HL-60 (cell line): Measurements from ENCODE around the gene LETM1.

Experiments
- DNase-seq, 2 experiments: peaks; one replicate each; pipeline ENCODE4 v3.0.0-alpha.2; 2010 to 2020; ENCODE audit warnings: low read depth in 1 of 2, low spot score in 1 of 2
- H3K27ac ChIP-seq: fragments of 250-450 bp; sonication (Bioruptor Pico); replicated peaks from 2 replicates; pipeline ENCODE4 v1.5.1; 2020; ENCODE audit warnings: mild to moderate bottlenecking, moderate library complexity
- H3K27me3 ChIP-seq: fragments of 250-450 bp; sonication (Bioruptor Pico); 2 replicates; pipeline ENCODE4 v1.5.1; 2021; ENCODE audit warnings: mild to moderate bottlenecking, moderate library complexity; ENCODE audit not compliant: insufficient read depth, poor library complexity, severe bottlenecking
- H3K4me3 ChIP-seq: replicated peaks from 2 replicates; pipeline ENCODE4 v1.5.1; 2011; ENCODE audit warnings: mild to moderate bottlenecking, control low read depth, low read length; ENCODE audit not compliant: insufficient read depth
- GABPA ChIP-seq: IDR thresholded peaks from 2 replicates; pipeline ENCODE4 v1.6.1; 2012; ENCODE audit warnings: low read depth
- POLR2AphosphoS5 ChIP-seq: IDR thresholded peaks from 2 replicates; pipeline ENCODE4 v1.6.1; 2012; ENCODE audit warnings: low read depth
- SPI1 ChIP-seq: IDR thresholded peaks from 2 replicates; pipeline ENCODE4 v1.6.1; 2012; ENCODE audit warnings: low read depth, mild to moderate bottlenecking, borderline replicate concordance
- TF ChIP-seq, protein P1 (sequence below): IDR thresholded peaks from one replicate; pipeline ENCODE4 v1.5.1; 2011; ENCODE audit warnings: low read length, control low read depth, inconsistent platforms; ENCODE audit not compliant: insufficient read depth
- TF ChIP-seq, protein P2 (sequence below): IDR thresholded peaks from 2 replicates; pipeline ENCODE4 v1.6.1; 2012; ENCODE audit warnings: low read depth; ENCODE audit not compliant: insufficient replicate concordance

LETM1 gene

DNA sequence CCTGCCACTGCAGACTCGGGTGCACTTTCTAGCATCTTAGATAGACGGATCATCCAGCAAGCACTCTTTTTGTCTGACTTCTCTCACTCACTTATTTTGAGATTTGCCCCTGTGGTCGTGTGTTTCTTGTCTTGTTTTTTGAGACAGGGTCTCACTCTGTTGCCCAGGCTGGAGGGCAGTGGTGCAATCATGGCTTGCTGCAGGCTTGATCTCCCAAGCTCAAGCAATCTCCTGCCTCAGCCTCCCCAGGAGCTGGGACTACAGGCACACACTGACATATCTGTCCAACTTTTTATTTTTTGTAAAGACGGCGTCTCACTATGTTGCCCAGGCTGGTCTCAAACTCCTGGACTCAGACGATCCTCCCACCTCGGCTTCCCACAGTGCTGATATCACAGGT is 36.1 kb downstream of the LETM1 start:
- TF ChIP-seq, protein P1, sequence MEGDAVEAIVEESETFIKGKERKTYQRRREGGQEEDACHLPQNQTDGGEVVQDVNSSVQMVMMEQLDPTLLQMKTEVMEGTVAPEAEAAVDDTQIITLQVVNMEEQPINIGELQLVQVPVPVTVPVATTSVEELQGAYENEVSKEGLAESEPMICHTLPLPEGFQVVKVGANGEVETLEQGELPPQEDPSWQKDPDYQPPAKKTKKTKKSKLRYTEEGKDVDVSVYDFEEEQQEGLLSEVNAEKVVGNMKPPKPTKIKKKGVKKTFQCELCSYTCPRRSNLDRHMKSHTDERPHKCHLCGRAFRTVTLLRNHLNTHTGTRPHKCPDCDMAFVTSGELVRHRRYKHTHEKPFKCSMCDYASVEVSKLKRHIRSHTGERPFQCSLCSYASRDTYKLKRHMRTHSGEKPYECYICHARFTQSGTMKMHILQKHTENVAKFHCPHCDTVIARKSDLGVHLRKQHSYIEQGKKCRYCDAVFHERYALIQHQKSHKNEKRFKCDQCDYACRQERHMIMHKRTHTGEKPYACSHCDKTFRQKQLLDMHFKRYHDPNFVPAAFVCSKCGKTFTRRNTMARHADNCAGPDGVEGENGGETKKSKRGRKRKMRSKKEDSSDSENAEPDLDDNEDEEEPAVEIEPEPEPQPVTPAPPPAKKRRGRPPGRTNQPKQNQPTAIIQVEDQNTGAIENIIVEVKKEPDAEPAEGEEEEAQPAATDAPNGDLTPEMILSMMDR: no peak
- TF ChIP-seq, protein P2, sequence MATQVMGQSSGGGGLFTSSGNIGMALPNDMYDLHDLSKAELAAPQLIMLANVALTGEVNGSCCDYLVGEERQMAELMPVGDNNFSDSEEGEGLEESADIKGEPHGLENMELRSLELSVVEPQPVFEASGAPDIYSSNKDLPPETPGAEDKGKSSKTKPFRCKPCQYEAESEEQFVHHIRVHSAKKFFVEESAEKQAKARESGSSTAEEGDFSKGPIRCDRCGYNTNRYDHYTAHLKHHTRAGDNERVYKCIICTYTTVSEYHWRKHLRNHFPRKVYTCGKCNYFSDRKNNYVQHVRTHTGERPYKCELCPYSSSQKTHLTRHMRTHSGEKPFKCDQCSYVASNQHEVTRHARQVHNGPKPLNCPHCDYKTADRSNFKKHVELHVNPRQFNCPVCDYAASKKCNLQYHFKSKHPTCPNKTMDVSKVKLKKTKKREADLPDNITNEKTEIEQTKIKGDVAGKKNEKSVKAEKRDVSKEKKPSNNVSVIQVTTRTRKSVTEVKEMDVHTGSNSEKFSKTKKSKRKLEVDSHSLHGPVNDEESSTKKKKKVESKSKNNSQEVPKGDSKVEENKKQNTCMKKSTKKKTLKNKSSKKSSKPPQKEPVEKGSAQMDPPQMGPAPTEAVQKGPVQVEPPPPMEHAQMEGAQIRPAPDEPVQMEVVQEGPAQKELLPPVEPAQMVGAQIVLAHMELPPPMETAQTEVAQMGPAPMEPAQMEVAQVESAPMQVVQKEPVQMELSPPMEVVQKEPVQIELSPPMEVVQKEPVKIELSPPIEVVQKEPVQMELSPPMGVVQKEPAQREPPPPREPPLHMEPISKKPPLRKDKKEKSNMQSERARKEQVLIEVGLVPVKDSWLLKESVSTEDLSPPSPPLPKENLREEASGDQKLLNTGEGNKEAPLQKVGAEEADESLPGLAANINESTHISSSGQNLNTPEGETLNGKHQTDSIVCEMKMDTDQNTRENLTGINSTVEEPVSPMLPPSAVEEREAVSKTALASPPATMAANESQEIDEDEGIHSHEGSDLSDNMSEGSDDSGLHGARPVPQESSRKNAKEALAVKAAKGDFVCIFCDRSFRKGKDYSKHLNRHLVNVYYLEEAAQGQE: no peak
- TF ChIP-seq POLR2AphosphoS5 (no peak), GABPA (no peak), SPI1 (no peak)
- H3K4me3 ChIP-seq: no peak overlapping the region
- no peak for DNase-seq
- no peaks in the 10 kb centered on the region for H3K27me3 ChIP-seq
- no peak overlapping the region for H3K27ac ChIP-seq

DNA sequence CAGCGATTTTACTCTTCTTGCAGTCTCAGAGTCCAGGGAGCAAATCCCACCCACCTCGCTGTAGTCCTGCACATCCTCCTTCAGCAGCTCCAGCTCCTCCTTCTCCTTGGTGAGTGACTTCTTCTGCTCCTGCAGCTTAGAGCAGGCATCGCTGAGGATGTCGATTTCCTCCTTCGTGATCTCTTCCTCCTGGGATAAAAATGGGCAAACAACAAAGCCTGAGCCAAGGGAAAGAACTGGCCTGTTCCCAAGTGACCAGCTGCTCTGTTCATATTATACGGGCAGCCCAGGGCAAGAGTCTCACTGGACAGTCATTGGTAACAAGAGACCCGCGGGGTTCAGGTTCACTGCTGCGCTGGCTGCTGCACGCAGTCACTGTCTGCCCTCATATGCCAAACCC is 36.7 kb downstream of the LETM1 start:
- no peak for TF ChIP-seq POLR2AphosphoS5
- TF ChIP-seq, protein P1: no peak
- TF ChIP-seq GABPA: no peak
- no peak for TF ChIP-seq SPI1
- TF ChIP-seq, protein P2: no peak
- no peak for DNase-seq
- no peaks in the 10 kb centered on the region for H3K27me3 ChIP-seq
- H3K27ac ChIP-seq: no peak overlapping the region
- H3K4me3 ChIP-seq: no peak overlapping the region

DNA sequence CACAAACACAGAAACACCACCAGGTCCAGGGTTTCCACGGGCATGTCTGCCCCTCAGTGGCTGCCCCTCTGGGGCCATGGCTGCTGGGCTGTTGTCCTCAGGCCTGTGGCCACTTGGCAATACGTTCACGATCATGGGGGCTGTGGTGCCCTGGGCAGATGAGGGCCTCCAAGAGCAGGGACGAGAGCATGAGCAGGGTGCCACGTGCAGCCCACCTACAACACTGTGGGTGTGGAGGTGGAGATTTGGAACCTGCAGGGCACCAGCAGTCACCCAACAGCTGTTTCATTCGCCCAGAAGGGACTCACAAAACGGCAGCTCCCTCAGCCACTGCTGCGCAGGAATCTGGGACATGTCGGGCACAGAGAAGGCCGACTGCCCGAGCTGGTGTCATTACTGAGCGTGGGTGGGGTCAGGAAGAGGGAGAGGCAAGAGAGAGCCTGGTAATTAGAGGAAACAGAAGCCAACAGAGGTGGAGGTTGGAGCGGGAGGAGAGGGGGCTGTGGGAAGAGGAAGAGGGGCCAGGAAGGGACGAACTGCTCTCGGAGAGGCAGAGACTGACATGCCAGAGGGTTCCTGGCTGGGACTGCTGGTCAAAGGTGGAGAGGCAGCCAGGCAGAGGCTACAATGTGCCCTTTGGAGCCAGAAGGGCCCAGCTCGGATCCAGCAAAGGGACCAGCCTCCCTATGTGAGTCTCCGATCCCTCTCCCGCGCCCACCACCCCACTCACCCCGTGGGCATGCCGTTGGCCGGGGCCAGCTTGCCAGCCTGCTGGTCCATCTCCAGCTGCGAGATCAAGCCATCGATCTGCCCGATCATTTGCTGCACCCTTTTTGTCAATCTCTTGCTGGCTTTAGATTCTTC is 39.7 kb downstream of the LETM1 start:
- Histone ChIP-seq H3K4me3 (no peak overlapping the region), H3K27me3 (no peaks in the 10 kb centered on the region), H3K27ac (no peak overlapping the region)
- TF ChIP-seq, protein P2: no peak
- TF ChIP-seq POLR2AphosphoS5 (no peak), SPI1 (no peak), GABPA (no peak)
- TF ChIP-seq, protein P1: no peak
- no peak for DNase-seq
